Right atrium auricular region (tissue), 2 donors: ENCODE data around the gene HDAC7. TPM values are rescaled to one million over a fixed set of nuclear protein-coding genes. Genes with fewer than 3 reads are reported as not detected.
"Not testable (repeated sequence)": the region's sequence is repeated elsewhere in the genome, so short reads cannot be mapped to it uniquely, and the experiment has no call there.

Source experiments
- DNase-seq: peaks from one replicate; pipeline ENCODE4 v3.0.0-alpha.2; 2019; ENCODE audit warnings: low spot score
- H3K27ac ChIP-seq, 2 donors: fragments of 200-600 bp; sonication (generic); 1 replicate in 1 of 2; 2 replicates in 1 of 2; pipeline ENCODE4 v1.5.1; 2016 to 2019
- H3K27me3 ChIP-seq, 2 donors: fragments of 200-600 bp; sonication (generic); one replicate each; pipeline versions ENCODE4 v1.5.1 to v1.6.0; 2017 to 2019
- H3K36me3 ChIP-seq: fragments of 200-600 bp; sonication (generic); one replicate; pipeline ENCODE4 v1.5.1; 2016
- H3K4me1 ChIP-seq, 2 donors: fragments of 200-600 bp; sonication (generic); one replicate each; pipeline versions ENCODE4 v1.5.1 to v1.6.0; 2017 to 2019
- H3K4me3 ChIP-seq, 2 donors: fragments of 200-600 bp; sonication (generic); 1 replicate in 1 of 2; 2 replicates in 1 of 2; pipeline ENCODE4 v1.5.1; 2017 to 2019; ENCODE audit warnings: mild to moderate bottlenecking in 1 of 2, moderate library complexity in 1 of 2
- H3K9me3 ChIP-seq, 2 donors: fragments of 200-600 bp; sonication (generic); one replicate each; pipeline ENCODE4 v1.5.1; 2019
- total RNA-seq, 2 donors: library from RNA; depleted of rRNA; stranded (reverse); fragments of >200 nt; gene quantifications; one replicate each; pipeline ENCODE4 v1.1.0, GENCODE V29; 2016
- TF ChIP-seq, protein P1 (sequence below), 2 donors: fragments of 200-600 bp; sonication (generic); IDR thresholded peaks; one replicate each; pipeline ENCODE4 v1.5.1; 2019; ENCODE audit warnings: antibody characterized with exemption in 2 of 2

Gene HDAC7
- total RNA-seq, 2 donors from 2014 or later = 33.4 to 60.2 TPM

DNA sequence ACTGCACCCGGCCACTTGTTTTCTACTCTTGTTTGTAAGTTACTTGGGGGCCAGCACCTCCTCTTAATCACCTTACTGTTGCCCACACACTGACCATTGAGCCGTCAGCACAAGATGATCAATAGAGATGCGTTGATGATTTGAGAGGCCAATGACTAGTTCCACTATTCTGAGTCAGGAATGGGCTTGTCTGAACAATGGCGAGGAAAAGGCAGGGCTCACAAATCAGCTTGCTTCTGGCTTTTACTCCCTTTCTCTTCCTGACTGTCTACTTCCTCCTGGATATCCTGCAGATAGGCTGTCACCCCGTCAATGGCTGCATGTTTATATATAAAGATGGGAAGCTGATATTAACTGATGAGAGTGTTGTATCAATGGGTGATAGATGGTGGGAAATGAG is 29.1 kb upstream of the HDAC7 start:
- Histone ChIP-seq H3K4me1 (peaks cover 0 to 4% of the 10 kb centered on the region in 2 donors), H3K27ac (no peak overlapping the region), H3K36me3 (no peaks in the 10 kb centered on the region), H3K4me3 (no peak overlapping the region), H3K9me3 (no peaks in the 10 kb centered on the region), H3K27me3 (no peaks in the 10 kb centered on the region)
- TF ChIP-seq, protein P1, sequence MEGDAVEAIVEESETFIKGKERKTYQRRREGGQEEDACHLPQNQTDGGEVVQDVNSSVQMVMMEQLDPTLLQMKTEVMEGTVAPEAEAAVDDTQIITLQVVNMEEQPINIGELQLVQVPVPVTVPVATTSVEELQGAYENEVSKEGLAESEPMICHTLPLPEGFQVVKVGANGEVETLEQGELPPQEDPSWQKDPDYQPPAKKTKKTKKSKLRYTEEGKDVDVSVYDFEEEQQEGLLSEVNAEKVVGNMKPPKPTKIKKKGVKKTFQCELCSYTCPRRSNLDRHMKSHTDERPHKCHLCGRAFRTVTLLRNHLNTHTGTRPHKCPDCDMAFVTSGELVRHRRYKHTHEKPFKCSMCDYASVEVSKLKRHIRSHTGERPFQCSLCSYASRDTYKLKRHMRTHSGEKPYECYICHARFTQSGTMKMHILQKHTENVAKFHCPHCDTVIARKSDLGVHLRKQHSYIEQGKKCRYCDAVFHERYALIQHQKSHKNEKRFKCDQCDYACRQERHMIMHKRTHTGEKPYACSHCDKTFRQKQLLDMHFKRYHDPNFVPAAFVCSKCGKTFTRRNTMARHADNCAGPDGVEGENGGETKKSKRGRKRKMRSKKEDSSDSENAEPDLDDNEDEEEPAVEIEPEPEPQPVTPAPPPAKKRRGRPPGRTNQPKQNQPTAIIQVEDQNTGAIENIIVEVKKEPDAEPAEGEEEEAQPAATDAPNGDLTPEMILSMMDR (IDR thresholded peaks at IDR 0.05) = no peak
- no peak for DNase-seq

DNA sequence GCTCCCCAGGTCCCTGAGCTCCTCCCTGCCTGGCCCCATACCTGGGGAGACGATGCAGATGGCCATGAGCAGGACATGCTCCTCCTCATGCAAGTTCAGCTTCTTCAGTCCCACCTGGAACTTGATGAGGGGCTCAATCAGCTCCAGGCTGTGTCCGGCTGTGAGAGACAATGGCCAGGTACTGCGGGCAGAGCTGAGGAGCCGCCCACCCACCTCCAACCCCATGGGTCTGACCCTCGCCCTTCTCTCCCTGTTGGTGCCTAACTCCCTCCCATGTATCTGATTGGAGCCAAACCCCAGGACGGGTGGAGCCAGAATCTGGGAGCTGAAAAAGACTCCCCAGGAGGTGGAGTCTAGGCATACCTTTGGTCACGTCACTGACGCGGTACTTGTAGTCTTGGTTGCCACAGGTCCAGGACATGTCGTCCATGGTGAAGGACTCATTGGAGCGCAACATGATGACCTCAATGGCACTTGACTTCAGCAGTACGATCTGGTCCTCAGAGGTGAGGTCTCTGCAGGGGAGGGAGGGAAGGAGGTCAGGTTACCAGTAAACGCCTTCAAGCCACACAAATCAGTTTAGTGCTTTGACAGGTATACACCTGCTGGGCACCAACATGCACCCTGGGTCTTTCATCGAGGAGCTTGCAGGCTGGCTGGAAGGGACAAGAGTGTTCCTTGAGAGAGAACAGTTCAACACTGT is 26.7 kb upstream of the HDAC7 start:
- no peaks in the 10 kb centered on the region for H3K4me1 ChIP-seq
- H3K9me3 ChIP-seq = no peaks in the 10 kb centered on the region
- no peak overlapping the region for H3K27ac ChIP-seq
- no peaks in the 10 kb centered on the region for H3K27me3 ChIP-seq
- no peak overlapping the region for H3K4me3 ChIP-seq
- DNase-seq = no peak
- H3K36me3 ChIP-seq = no peaks in the 10 kb centered on the region
- TF ChIP-seq, protein P1 (IDR thresholded peaks at IDR 0.05) = no peak

DNA sequence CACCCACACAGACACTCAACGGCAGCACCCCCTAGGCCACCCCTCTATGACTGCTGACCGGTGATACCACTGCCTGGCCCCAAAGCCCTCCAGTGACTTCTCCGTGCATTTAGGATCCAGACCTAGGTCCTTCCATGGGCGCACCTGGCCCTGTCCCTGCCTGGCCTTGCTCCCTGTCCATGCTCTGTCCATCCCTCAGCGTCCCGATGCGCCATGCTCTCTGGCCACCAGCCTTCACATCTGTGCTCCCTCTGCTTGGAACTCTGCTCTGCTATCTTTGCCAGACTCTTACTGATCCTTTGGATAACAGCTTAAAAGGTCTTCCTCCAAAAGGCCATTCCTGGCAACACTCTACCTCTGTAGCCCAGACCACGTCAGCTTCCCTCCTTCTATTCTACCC is 25.4 kb upstream of the HDAC7 start:
- TF ChIP-seq, protein P1 (IDR thresholded peaks at IDR 0.05) = no peak
- no peaks in the 10 kb centered on the region for H3K27me3 ChIP-seq
- no peaks in the 10 kb centered on the region for H3K36me3 ChIP-seq
- no peak for DNase-seq
- no peaks in the 10 kb centered on the region for H3K4me1 ChIP-seq
- H3K27ac ChIP-seq = no peak overlapping the region
- H3K4me3 ChIP-seq = no peak overlapping the region
- H3K9me3 ChIP-seq = no peaks in the 10 kb centered on the region

DNA sequence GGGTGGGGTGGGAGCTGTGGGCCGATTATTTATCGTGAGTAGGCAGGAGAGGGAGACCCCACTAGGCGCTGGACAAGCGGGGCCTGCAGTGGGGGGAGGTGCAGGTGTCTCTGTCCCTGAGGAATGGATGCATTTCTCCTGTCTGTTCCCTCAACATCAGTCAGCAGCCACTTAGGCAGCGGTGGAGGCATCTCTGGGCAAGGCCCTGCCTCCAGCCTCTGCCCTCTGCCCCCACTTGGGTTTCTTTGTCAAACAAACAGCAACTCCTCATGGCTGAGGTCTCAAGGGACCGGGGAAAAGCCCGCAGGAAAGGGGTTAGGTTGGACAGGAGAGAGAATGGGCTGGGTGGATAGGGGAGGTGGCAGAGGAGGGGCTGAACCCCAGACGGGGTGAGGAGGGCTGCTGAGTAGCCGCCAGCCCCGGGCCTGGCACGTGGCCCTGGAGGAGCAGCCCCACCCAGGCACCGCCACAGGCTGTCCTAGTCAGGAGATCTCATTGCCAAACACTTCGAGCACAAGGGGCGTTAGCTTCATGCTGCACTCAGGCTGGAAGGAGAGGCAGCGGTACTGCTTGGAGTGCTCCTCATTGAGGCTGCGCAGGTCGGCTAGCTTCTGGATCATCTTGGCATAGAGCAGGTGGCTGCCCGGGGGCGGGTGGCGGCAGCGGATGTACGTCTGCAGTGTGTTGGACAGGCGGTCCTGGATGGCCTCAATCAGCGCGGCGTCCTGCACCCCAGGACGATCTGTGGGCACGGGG is 24.7 kb upstream of the HDAC7 start:
- H3K36me3 ChIP-seq = no peaks in the 10 kb centered on the region
- no peak overlapping the region for H3K4me3 ChIP-seq
- H3K27me3 ChIP-seq = no peaks in the 10 kb centered on the region
- H3K9me3 ChIP-seq = no peaks in the 10 kb centered on the region
- DNase-seq = no peak
- TF ChIP-seq, protein P1 (IDR thresholded peaks at IDR 0.05) = no peak
- H3K4me1 ChIP-seq = no peaks in the 10 kb centered on the region
- no peak overlapping the region for H3K27ac ChIP-seq

DNA sequence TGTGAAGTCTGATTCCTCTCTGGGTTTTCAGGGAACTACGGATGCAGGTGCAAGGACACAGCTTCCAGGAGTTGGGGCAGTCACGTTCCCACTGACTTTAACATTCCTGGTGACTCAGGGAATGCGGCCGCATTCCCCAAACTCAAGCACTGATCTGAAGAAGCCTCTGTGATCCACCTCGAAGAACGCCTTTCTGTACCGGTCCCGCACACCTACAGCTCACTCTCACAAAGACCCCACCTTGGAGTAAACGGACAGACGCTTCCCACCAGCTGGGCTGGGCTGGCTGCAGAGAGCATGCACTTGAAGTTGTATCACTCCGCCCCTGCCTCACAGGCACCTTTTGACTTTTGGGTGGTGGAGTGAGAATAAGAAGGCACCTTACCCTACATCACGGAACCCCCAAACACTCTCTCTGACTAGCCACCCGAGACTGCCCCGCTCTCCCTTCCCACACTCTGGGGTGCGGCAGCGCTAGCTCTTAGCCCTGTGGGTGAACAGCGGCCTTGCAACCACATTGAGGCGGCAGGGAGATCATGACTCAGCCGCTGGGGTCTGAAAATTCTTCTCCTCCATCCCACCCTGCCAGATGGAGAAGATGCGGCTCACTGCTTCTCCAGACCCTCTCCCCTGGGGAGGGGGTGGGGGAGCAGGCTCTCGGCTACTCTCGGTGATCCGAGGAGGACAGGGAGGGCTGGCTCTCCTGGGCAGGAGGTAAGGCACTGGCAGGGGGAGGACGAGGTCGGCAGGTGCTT is 23.7 kb upstream of the HDAC7 start:
- H3K4me3 ChIP-seq = no peak overlapping the region
- no peaks in the 10 kb centered on the region for H3K27me3 ChIP-seq
- no peaks in the 10 kb centered on the region for H3K9me3 ChIP-seq
- no peaks in the 10 kb centered on the region for H3K36me3 ChIP-seq
- TF ChIP-seq, protein P1 (IDR thresholded peaks at IDR 0.05) = no peak
- H3K27ac ChIP-seq = no peak overlapping the region
- peaks cover 0 to 4% of the 10 kb centered on the region in 2 donors for H3K4me1 ChIP-seq
- no peak for DNase-seq

DNA sequence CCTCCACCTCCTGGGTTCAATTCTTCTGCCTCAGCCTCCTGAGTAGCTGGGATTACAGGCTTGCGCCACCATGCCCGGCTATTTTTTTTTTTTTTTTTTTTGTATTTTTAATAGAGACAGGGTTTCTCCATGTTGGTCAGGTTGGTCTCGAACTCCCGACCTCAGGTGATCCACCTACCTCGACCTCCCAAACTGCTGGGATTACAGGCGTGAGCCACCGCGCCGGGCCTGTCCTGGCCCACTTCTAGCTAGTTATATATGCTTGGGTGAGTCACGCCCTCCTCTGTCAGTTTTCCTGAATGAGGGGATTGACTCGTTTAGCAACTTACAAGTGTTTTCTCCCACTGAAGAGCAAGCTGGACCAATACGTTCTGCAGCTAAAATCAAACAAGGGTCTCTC is 22.8 kb upstream of the HDAC7 start:
- H3K36me3 ChIP-seq, H3K4me3 ChIP-seq: not testable (repeated sequence)
- H3K4me1 ChIP-seq = peaks cover 0 to 12% of the 10 kb centered on the region in 2 donors

More for the DNA sequence above, 22.8 kb upstream of the HDAC7 start:
- DNase-seq, H3K27ac ChIP-seq, H3K9me3 ChIP-seq, H3K27me3 ChIP-seq: not testable (repeated sequence)
